BJ (cell line): ENCODE data around the gene C3. TPM values are rescaled to one million over a fixed set of nuclear protein-coding genes. Genes with fewer than 3 reads are reported as not detected.

Experiments
- CTCF ChIA-PET: fragments of 350-600 bp; formaldehyde crosslinking; extraction: SDS; loops from one replicate; lab custom pipeline; 2021; ENCODE audit warnings: antibody characterized with exemption, inconsistent platforms; lab: Yijun Ruan, JAX
- POLR2A ChIA-PET: fragments of 300-600 bp; sonication (Branson Sonifier 250); formaldehyde crosslinking; extraction: SDS; loops from one replicate; lab custom pipeline; 2021; ENCODE audit warnings: antibody characterized with exemption; lab: Charles Lee
- DNase-seq: peaks from one replicate; pipeline ENCODE4 v3.0.0-alpha.2; 2011; ENCODE audit warnings: low read depth
- H3K27me3 ChIP-seq: 2 replicates; pipeline ENCODE4 v1.6.0; 2011; ENCODE audit warnings: low read length; ENCODE audit not compliant: control insufficient read depth, insufficient read depth
- H3K36me3 ChIP-seq: 2 replicates; pipeline ENCODE4 v1.5.1; 2011; ENCODE audit warnings: low read length; ENCODE audit not compliant: control insufficient read depth, insufficient read depth
- H3K4me3 ChIP-seq: 2 replicates; pipeline ENCODE4 v1.5.1; 2011; ENCODE audit warnings: low read depth, mild to moderate bottlenecking, control low read depth, low read length
- polyA plus RNA-seq: library from polyadenylated mRNA; depleted of rRNA; stranded (reverse); fragments of >200 nt; gene quantifications from 2 replicates; pipeline ENCODE4 v1.2.3, GENCODE V29; 2011
- TF ChIP-seq, protein P1 (sequence below): IDR thresholded peaks from 2 replicates; pipeline ENCODE4 v1.5.1; 2011; ENCODE audit warnings: low read depth, mild to moderate bottlenecking, control low read depth, inconsistent platforms, low read length, moderate library complexity; ENCODE audit not compliant: insufficient read depth

Gene C3
- polyA plus RNA-seq, 1 experiment: 14.7 TPM

DNA sequence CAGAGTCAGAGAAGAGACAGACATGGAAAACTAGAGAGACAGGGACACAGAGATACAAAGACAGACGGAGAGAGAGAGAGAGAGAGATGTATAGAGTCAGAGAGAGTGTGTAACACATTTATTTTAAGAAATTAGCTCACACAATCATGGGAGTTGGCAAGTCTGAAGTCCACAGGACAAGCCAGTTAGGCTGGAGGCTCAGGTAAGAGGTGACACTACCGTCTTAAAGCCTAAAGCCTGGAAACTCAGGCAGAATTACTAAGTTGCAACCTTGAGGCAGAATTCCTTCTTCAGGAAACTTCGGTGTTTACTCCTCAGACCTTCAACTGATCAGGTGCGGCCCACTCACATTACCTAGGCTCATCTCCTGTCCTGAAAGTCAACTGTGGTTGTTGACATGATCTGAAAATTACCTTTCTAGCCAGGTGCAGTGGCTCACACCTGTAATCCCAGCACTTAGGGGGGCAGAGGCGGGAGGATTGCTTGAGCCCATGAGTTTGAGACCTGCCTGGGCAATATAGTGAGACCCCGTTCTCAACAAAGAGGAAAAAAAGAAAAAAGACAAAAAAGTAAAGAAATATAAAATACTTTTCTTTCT is 47.7 kb downstream of the C3 start:
- no peaks in the 10 kb centered on the region for H3K36me3 ChIP-seq
- POLR2A ChIA-PET: no interaction called here
- no peaks in the 10 kb centered on the region for H3K27me3 ChIP-seq
- CTCF ChIA-PET: no interaction called here
- DNase-seq: no peak
- no peak overlapping the region for H3K4me3 ChIP-seq
- TF ChIP-seq, protein P1, sequence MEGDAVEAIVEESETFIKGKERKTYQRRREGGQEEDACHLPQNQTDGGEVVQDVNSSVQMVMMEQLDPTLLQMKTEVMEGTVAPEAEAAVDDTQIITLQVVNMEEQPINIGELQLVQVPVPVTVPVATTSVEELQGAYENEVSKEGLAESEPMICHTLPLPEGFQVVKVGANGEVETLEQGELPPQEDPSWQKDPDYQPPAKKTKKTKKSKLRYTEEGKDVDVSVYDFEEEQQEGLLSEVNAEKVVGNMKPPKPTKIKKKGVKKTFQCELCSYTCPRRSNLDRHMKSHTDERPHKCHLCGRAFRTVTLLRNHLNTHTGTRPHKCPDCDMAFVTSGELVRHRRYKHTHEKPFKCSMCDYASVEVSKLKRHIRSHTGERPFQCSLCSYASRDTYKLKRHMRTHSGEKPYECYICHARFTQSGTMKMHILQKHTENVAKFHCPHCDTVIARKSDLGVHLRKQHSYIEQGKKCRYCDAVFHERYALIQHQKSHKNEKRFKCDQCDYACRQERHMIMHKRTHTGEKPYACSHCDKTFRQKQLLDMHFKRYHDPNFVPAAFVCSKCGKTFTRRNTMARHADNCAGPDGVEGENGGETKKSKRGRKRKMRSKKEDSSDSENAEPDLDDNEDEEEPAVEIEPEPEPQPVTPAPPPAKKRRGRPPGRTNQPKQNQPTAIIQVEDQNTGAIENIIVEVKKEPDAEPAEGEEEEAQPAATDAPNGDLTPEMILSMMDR: no peak

GRCh38 chr19:6671960-6672359 is 48.5 kb downstream of the C3 start:
- H3K27me3 ChIP-seq: no peaks in the 10 kb centered on the region
- H3K4me3 ChIP-seq: no peak overlapping the region
- TF ChIP-seq, protein P1: no peak
- CTCF ChIA-PET: no interaction called here
- POLR2A ChIA-PET: no interaction called here
- no peaks in the 10 kb centered on the region for H3K36me3 ChIP-seq
- DNase-seq: no peak

DNA sequence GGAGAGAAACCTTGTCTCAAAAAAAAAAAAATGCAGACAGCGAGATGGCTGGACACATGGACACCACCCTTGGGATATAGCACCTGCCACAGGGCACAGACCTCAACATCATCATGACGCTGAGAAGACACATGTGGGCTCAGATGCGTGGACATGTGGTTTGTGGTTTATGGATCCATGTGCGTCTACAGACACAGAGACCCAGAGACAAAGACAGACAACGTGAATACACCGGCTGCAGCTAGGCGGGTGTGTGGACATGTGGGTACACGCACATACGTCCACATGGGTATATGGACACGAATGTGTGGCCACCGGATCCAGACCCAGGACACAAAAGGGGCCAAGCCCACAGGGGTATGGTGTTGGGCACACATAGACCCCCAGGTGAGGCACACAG is 51.8 kb downstream of the C3 start:
- TF ChIP-seq, protein P1: no peak
- DNase-seq: no peak
- Histone ChIP-seq H3K27me3 (no peaks in the 10 kb centered on the region), H3K4me3 (no peak overlapping the region), H3K36me3 (no peaks in the 10 kb centered on the region)
- ChIA-PET CTCF (no interaction called here), POLR2A (no interaction called here)

DNA sequence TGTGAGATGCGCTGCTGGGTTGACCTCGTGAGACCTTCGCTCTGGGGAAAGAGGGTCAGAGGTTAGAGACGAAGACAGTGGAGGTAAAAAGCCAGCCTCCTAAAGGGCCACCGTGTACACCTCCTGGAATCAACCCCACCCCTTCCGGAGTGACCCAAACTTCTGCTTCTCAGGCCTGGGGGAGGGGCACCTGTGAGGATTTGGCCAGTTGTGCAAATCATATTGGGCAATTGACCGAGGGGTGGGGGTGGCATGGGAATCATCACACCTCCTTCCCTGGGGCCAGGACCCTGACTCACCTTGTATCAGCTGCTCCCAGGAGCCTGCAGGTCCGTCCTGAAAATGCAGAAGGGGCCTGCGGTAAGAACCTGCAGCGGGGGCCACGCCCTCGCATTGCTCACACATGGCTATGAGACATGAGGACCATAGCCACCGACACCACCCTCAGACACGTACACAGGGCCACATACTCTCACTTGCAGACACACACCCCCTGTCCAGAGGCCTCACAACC is 53.3 kb downstream of the C3 start:
- no peak overlapping the region for H3K4me3 ChIP-seq
- ChIA-PET CTCF (no interaction called here), POLR2A (no interaction called here)
- TF ChIP-seq, protein P1: no peak
- DNase-seq: no peak
- H3K36me3 ChIP-seq: no peaks in the 10 kb centered on the region
- H3K27me3 ChIP-seq: no peaks in the 10 kb centered on the region

GRCh38 chr19:6664916-6665315 is 55.5 kb downstream of the C3 start:
- H3K27me3 ChIP-seq: peaks cover 3% of the 10 kb centered on the region
- ChIA-PET CTCF (no interaction called here), POLR2A (no interaction called here)
- TF ChIP-seq, protein P1: no peak
- no peak overlapping the region for H3K4me3 ChIP-seq
- no peaks in the 10 kb centered on the region for H3K36me3 ChIP-seq
- no peak for DNase-seq
